ENCODE results near the gene BCAS3.

The BCAS3 gene

DNA sequence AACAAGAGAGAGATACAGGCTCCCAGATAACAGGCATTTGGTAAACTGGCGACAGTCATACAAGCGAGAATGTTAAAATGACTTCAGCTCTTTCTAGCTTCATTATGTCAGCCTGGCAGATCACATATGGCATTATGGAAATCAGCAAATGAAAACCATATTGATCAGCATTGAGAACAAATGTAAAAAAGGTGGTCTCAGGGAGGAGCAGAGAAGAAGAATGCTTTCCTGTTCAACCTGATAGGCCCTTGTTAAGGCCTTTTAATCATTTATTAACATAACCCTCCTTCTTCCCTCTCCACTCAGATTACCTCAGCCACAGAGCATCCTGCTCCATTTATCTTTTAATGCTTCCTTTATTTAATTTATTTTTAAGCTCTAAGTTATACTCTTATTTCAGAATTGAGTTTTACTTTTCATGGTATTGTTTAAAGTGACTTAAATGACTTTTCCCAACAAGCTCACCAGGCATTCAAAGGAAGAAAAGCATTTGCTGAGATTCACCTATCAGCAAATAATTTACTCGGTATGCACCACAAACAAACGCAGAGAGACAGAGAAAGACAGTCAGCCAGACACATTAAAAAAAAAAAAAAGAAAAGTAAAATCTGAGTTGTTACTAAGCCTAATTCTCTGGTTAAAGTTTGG is 478.1 kb downstream of the BCAS3 start:
- no peak for DNase-seq (ENCODE audit: low spot score)

DNA sequence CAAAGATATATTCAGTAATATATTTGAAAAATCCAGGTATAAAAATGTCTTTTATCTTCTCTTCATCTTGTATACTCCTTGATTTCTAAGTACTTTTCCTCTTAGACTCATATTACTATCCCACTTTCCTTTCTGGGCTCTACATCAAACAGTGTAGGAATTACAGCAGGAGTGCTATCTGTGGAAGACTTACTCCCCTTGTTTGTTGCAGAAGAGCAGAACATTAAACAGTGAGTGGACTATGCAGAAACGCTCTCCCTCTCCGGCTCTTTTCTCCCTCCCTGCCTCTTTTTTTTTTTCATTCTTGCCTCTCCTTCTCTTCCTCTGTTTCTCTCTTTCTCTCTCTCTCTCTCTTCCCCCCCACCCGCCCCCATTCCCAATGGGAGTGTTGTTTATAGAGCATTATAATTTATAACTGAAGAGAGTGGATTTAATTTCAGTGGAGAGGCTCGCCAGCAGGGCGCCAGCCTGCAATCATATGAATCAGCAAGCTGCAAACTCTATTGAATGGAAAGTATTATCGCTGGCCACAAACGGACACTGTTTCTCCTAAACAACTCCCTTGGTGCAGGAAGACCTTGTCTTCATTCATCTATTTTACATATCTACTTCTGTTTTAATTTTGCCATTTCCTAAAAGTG is 479.7 kb downstream of the BCAS3 start:
- DNase-seq (ENCODE audit: low spot score), result peak; percentile 77

DNA sequence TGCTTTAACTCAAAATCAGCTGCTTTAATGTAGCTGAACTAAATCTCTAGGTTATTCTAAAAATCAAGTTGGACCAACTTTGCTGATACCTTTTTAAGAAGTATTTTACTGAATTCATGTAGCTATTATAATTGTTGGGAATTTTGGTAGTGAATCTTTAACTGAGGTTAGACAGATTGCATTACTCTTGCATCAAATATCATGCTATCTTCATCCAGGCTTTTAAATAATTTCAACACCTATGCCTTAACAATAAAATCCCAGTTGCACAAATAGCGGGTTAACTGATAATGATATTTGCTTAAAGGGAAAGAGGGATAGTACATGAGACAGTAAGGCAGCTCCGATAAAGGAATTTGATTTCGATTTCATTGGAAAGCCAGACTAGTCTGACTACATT is 480.7 kb downstream of the BCAS3 start:
- DNase-seq (ENCODE audit: low spot score), result no peak

DNA sequence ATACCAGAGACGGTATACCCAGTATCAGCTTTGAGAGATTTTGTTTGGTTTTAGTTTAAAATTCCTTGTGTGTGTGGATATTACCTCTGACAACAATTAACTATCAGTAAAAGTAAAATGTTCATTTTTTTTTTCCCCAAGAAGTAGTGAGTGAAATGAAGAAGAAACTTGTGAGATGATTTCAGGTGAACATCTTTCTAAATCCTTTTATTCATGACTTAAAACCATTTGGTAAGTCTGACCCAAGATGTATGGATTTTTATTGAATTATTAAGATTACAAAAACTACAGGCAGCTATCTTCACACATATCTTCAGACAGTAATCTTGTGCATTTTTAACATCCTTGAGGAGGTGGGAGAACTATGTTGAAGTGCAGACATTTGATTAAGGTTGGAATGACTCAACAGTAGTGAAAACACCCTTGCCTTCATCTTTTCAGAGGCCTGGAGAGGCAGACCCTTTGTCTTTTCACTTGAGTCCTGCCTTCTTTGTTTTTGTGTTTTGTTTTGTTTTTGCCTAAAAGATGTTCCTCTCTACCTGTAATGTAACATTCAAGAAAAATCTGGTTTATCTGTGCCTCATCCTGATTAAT is 481.7 kb downstream of the BCAS3 start:
- DNase-seq (ENCODE audit: low spot score), result no peak

DNA sequence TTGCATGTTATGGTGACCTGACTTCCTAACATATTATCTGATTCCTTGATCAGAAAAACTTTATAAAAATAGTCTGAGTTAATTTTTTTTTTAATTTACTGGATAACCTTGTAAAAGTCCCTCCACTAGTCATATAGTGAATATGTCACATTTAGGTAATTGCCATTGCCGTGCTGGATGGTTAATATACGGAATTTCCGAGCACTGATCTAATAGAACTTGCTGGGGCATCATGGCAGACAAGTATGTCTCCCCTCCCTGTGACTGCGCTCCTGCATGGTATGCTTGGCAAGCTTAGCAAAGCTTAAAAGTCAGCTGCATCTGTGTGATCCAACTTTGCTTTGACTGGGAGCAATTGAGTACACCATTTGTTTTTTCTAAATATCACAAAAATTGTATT is 482.6 kb downstream of the BCAS3 start:
- DNase-seq (ENCODE audit: low spot score), result peak; percentile 31

DNA sequence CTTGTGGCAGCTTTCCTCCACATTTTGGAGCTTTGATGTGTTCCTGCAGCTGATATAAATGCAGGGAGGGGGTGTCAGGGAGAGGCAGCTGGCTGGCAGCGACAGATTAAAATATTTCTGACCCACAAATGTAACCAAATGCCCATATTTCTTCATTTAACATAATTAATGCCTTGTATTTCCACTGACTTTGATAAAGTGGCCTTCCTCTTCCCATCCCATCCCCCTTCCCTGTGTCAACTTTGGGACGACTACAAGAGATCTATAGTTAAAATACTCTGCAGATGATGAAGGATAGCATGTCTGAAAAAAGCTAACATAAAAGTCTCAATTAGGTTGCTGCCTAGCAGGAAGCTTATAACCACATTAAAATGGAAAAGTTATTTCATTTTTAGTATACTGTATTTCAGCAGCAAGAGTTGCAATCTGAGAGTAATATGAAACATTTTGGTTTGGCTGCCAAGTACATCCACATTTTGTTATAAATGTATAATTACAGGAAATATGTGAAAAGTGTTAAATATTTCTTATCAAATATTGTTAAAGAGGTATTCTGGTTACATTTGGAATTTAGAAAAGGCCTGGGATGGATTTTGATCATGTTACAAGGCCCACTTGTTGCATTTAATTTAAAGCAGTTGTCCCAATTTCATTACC is 483.3 kb downstream of the BCAS3 start:
- peak; percentile 73 for DNase-seq (ENCODE audit: low spot score)

DNA sequence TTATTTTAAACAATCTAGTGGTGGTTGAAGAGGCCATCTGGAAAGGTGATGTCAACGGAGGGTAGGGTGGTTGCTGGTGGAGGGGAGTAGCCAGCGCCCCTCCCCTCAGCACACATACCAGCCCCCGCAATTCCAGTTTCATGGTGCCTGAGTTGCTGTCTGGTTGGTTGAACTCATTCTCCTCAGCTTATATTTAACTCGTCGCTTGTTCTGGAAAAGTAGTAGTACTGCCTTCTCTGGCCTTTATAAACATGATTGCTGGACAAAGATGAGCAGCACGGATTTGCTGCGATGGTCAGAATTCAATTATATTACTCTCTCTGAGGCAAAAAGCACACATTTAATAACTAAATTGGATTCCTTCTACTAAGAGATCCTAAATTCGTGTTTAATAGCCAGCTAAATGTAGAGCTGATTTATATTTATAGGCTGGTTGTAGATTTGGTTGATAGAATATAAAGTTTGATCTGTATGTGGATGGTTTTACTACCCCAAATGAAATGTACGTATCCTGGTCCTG is 484.0 kb downstream of the BCAS3 start:
- DNase-seq (ENCODE audit: low spot score), result peak; percentile 97

DNA sequence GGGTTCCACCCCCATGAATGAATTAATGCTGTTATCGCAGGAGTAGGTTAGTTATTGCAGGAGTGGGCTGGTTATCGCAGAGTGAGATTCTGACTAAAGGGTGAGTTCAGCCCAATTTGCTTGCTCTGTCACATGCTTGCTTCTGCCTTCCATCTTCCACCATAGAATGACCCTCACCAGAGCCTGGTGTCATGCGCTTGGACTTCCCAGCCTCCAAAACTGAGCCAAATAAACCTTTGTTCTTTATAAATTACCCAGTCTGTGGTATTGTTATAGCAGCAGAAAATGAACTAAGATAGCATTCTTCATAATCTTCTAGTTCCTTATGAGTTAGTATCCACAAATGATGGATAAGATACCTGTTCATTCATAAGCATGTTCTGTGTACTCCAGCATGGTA is 486.9 kb downstream of the BCAS3 start:
- no peak for DNase-seq (ENCODE audit: low spot score)

DNA sequence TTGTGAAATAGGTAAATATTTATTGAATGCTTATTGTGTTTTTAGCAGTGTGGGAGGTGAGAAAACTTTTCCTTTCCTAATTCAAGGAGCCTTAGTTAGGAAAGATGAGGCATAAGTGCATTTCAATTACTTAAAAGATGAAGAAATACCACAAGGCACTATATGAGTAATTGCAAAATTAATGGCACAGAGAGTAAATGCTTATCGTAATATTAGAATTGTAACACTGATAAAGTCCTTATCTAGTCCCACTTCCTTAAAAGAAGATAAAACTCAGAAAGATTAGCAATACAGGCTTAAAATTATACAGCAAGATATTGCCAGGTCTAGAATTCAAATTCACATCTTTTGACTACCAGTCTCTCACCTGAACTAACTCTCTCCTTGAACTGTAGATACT is 489.4 kb downstream of the BCAS3 start:
- DNase-seq (ENCODE audit: low spot score), result no peak

DNA sequence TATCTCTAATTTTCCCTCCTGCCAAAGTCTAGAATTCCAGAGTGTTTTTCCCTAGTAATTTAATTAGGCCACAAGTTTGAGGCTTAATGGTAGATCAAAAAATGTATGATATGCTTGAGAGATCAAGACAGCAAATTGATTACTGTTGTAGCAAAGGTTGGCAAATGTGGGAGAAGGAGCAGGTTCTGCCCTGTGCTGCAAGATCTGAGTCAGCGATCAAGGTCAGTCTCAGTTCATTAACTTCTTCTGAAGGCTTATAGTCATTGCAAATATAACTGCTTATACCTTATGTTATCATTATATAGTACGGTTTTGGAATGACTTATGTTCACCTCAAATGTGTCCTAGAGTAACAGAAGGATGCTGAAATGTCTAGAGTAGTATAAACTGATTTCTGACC is 490.9 kb downstream of the BCAS3 start:
- DNase-seq (ENCODE audit: low spot score), result no peak

DNA sequence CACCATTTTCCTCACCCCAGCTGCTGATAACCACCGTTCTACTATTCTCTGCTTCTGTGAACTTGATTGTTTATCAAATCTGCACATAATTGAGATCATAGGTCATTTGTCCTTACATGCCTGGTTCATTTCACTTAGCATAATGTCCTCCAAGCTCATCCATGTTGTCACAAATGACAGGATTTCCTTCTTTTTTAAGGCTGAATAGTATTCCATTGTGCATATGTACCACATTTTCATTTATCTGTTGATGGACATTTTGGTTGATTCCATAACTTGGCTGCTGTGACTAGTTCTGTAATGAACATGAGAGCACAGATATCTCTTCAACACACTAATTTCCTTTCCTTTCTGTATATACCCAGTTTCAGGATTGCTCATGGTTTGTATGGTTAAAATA is 496.7 kb downstream of the BCAS3 start:
- peak; percentile 45 for DNase-seq (ENCODE audit: low spot score)

DNA sequence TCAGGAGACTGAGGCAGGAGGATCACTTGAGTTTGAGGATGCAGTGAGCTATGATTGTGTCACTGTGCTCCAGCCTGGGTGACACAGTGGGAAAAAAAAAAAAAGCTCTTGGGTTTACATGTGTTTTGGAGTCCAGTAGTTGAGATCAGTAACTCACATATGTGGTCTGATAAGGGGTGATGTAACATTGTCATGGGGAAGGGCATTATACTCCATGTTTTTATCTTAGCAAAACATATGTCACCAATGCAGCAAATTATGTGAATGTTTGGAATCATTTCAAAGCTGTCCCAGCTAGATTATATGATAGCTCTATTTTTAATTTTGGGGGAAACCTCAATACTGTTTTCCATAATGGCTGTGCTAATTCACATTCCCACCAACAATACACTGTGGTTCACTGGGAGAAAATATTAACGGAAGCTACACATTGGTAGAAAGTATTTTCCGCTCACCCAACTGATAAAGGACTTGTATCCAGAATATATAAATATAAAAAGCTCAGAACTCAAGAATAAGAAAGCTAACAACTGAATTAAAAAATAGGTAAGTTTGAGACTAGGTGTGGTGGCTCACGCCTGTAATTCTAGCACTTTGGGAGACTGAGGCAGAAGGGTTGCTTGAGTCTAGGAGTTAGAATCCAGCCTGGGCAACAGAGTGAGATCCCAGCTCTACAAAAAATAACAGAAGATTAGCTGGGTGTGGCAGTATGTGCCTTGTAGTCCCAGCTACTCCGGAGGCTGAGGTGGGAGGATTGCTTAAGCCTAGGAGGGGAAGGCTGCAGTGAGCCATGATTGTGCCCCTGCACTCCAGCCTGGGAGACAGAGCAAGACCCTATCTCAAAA is 497.9 kb downstream of the BCAS3 start:
- DNase-seq (ENCODE audit: low spot score), result no peak

DNA sequence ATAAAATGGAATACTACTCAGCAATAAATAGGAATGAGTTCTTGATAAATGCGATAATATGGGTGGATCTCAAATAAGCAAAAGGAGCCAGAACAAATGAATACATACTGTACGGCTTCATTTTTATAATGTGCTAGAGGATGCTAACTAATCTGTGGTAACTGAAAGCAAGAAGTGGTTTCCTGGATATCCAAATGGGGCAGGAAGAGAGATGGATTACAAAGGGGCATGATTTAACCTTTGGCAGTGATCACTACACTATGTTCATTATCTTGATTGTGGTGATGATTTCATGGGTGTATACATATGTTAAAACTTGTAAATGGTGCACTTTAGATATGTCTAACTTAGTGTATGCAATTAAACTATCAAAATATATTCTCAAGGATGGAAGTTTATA is 499.7 kb downstream of the BCAS3 start:
- DNase-seq (ENCODE audit: low spot score), result no peak

DNA sequence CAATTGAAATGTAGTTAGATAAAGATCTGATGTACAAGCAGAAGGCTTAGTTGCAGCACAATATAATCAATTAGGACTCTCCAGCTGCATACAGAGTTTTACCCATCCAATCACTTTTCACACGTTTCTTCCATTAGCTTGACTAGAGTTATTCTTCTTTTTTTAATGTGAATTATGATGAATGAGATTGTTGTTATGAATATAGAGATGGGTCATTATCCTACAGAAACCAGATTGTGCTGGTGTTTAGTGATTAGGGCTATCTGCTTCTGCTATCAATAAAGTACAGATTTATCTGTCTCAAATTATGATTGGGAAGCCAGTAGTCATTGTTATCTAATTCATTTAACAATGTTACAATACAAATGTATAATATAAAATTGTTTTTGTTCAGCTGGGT is 500.6 kb downstream of the BCAS3 start:
- peak; percentile 39 for DNase-seq (ENCODE audit: low spot score)

DNA sequence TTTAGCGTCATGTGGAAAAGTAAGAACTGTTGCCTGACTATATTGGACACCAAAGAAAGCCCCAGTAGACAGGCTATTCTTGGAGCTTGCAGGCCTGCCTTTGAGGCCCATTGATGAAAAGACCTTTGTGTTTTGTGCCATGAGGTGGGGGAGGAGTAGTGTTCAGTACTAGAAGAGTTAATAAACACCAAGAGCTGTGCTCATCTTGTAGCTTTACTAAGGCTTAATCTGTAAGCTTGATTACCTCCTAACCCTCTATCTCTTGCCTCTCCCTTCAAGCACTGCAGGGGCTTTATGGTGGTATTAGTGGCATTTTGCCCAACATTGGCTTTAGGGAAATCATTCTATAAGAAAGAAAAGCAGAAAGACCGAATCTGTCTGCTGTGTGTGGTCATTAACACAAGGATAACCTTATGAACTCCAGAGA is 501.7 kb downstream of the BCAS3 start:
- peak; percentile 43 for DNase-seq (ENCODE audit: low spot score)

DNA sequence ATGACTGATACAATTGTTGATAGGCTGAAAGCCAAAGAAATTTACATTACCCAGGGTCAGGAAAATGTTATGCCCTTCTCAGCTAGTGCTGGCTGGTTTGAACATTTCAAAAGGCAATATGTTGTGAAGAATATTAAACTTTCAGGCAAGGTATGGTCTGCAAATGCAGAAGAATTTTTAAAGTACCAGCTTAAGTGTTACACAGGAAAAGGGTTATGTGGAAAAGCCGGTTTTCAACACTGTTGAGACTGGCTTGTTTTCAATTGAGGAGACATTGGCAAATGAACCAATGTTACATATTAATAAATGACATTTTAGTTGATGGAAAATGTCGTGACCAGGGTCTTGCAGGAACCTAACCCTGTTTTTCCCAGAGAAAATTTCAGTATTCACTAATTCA is 506.1 kb downstream of the BCAS3 start:
- DNase-seq (ENCODE audit: low spot score), result no peak

DNA sequence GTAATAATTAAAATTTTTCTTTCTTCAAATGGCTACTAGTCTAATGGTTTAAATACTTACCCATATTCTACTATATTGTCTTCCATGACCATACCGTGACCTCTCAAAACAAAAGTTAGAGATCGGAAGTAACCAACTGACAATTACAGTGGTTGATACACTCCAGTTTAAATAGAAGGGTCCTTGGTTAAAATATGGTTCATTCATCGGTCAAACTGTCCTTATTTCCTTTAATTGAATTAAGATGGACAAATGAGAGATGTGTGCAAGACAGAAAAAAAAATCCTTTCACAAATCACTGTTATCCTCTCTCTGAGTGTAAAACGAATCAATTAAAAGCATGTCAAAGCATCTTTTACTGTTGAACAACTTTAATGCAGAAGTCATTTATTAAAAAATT is 507.7 kb downstream of the BCAS3 start:
- DNase-seq (ENCODE audit: low spot score), result peak; percentile 52

DNA sequence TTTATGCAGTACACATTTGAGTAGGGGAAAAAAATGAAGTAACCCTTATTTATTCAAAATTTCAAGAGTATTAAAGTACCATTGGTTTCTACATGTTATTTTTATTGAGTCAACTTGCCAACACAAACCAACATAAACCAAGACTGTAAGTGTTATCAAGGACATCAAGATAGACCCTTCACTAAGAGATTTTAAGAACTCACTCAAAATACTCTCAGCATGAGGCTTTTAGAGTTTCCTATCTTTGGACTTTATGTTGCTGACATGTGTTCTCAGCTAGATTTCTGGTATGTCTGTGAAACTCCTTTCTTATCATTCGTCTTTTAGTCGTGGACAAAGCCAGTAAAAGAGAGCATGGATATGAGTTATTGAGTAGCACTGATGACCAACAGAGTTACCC is 509.4 kb downstream of the BCAS3 start:
- no peak for DNase-seq (ENCODE audit: low spot score)

DNA sequence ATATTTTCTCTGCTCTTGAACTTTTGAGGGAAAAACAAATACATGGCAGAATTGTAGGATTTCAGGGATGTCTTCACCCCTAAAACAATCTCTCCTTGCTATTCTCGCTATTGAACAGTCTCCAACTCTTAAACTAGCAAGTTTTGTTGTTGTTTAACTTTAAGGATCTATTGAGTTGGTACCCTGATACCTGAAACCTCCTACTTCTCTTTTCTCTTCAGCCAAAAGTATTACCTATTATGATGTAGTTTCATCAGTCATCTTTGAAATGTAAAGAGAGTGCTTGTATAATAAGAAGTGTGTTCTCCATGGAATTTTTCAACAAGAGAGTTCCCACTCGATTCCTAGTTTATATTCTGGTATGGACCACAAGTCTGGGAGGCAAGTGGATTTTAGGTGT is 510.4 kb downstream of the BCAS3 start:
- no peak for DNase-seq (ENCODE audit: low spot score)

DNA sequence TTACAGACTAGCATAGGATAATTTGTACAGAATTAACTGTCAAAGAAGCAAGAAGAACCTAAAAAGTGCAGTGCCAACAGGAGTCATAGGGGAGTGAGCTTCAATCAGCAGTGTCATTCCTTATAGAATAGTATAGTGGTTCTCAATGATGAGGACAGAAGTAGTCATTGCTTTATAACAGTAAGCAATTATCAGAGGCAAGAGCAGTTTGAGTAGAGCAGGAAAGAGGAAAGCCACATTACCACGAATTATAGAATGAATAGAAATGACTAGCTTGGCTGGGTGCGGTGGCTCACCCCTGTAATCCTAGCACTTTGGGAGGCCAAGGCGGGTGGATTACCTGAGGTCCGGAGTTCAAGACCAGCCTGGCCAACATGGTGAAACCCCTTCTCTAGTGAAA is 512.3 kb downstream of the BCAS3 start:
- no peak for DNase-seq (ENCODE audit: low spot score)

DNA sequence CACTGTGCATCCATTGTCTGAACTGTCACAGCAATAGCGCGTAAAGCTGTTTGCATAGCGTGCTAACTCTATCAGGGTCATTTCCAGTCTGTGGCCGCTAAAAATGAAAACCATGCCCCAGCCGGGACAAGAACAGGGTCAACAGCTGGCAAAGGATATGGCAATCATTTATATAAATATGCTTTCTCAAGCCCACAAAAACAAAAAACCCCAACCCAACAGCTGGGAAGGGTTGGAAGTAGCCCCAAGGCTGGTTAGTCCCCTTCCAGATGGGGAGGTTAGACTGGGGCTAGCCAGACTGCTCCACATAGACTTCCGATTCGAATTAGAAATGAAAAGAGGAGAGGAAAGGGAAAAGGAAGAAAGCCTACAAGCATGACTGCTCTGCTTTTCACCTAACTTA is 518.7 kb downstream of the BCAS3 start:
- DNase-seq (ENCODE audit: low spot score), result no peak

DNA sequence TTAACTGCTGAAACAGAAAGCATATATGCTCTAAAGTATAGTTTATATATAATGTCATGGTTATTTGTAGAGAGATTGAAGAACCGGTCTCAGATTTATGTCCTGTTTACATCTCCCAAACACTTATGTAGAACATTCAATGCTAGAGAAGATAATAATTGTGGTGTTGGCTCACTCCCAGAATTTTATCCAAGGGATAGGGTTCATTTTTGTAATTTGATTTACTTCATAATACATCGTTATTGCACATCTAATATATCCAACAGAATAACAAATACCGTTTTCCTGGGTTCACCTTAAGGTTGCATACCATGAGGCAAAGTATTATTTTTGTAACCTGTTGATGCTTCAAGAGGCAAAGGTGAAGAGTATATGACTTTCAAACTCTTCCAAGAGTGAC is 519.1 kb downstream of the BCAS3 start:
- no peak for DNase-seq (ENCODE audit: low spot score)

All from SK-N-DZ (cell line).